HG02588 (cell line): Measurements from ENCODE around the gene POLRMT.

Experiments used
- ATAC-seq: cut with Tn5 transposase; IDR thresholded peaks from one replicate; pipeline ENCODE4 v1.9.1; 2021; ENCODE audit warnings: mild to moderate bottlenecking, moderate library complexity; ENCODE audit not compliant: unreplicated experiment

POLRMT gene

GRCh38 chr19:663682-664117 is 30.4 kb upstream of the POLRMT start:
- no peak for ATAC-seq

- ATAC-seq, result peak; percentile 47
Measured at GRCh38 chr19:662962-663681, 29.8 kb upstream of the POLRMT start, which contains the start of gene RNF126. RNF126 (minus strand) TSS chr19:663214; CDS start chr19:663121, 93 bp downstream.

- ATAC-seq, result no peak
Measured at GRCh38 chr19:662207-662961, 29.0 kb upstream of the POLRMT start.

GRCh38 chr19:661427-662196 is 28.3 kb upstream of the POLRMT start:
- ATAC-seq, result no peak

GRCh38 chr19:660793-661426 is 27.6 kb upstream of the POLRMT start:
- no peak for ATAC-seq

GRCh38 chr19:658916-659839 is 25.8 kb upstream of the POLRMT start:
- ATAC-seq, result no peak

- ATAC-seq, result no peak
Measured at GRCh38 chr19:658059-658839, 24.9 kb upstream of the POLRMT start.

GRCh38 chr19:657611-658010 is 24.3 kb upstream of the POLRMT start:
- ATAC-seq, result no peak

GRCh38 chr19:656751-657559 is 23.6 kb upstream of the POLRMT start:
- no peak for ATAC-seq

GRCh38 chr19:655691-656090 is 22.4 kb upstream of the POLRMT start:
- no peak for ATAC-seq

GRCh38 chr19:653425-653824 is 20.1 kb upstream of the POLRMT start:
- ATAC-seq, result no peak

- no peak for ATAC-seq
Measured at GRCh38 chr19:652467-653389, 19.4 kb upstream of the POLRMT start.

GRCh38 chr19:651991-652390 is 18.7 kb upstream of the POLRMT start:
- no peak for ATAC-seq

GRCh38 chr19:651114-651818 is 17.9 kb upstream of the POLRMT start:
- no peak for ATAC-seq

GRCh38 chr19:650121-650520 is 16.8 kb upstream of the POLRMT start:
- no peak for ATAC-seq

GRCh38 chr19:648904-649801 is 15.8 kb upstream of the POLRMT start:
- ATAC-seq, result no peak
